Endometrial microvascular endothelial cells (primary cell): ENCODE results near the gene DCANP1. TPM values are rescaled to one million over a fixed set of nuclear protein-coding genes. Genes with fewer than 3 reads are reported as not detected.

Source experiments
- in situ Hi-C: cut with HindIII; loops from 2 replicates; pipeline ENCODE4 v1.10.0; 2017; ENCODE audit warnings: low sequenced_read_pairs, low pct_unique_long_range_greater_than_20kb; ENCODE audit errors: inconsistent ontology term
- total RNA-seq: library from RNA; depleted of rRNA; stranded (reverse); fragments of >200 nt; gene quantifications from one replicate; pipeline ENCODE4 v1.2.3, GENCODE V29; 2015; ENCODE audit errors: inconsistent ontology term

The DCANP1 gene
- total RNA-seq, 1 donor from 2014 or later = not detected

DNA sequence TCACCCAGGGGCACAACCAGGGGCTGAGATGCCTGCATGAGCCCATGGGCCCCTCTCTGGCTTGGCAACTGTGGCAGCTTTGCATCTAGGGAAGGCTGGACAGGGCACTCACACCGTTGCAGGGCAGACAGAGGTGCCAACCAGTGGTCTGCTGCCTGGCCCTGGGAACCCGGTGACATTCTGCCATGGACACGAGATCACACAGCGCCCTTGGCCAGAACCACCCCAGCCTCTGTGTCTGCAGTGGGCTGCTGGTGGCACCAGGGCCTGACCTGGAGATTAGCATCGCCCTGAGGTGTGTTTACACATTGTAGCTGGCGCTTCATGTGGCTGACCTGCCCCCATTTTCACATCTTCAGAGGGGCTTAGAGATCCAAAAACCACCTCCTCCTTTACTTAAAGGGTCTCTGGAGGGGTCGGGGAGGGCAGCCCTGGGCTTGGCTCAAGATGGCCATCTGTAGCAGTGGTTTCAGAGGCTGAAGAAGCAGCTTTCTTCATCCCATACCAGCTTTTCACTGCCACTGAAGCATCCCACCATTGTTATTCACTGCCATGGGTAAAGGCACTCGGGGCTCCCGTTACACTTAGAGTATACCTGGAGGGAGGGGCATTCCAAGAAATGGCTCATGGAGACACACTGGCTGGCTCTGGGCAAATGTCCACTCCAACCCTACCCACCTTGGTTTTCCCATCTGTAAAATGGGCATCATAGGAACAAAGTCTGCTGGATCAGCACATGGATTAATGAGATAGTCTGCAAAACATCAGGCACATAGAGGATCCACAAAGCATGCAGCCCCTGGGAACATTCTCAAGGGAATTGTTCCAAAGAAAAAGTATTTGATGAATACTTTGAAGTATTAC is 11.4 kb downstream of the DCANP1 start:
- in situ Hi-C loops = no loop called here

DNA sequence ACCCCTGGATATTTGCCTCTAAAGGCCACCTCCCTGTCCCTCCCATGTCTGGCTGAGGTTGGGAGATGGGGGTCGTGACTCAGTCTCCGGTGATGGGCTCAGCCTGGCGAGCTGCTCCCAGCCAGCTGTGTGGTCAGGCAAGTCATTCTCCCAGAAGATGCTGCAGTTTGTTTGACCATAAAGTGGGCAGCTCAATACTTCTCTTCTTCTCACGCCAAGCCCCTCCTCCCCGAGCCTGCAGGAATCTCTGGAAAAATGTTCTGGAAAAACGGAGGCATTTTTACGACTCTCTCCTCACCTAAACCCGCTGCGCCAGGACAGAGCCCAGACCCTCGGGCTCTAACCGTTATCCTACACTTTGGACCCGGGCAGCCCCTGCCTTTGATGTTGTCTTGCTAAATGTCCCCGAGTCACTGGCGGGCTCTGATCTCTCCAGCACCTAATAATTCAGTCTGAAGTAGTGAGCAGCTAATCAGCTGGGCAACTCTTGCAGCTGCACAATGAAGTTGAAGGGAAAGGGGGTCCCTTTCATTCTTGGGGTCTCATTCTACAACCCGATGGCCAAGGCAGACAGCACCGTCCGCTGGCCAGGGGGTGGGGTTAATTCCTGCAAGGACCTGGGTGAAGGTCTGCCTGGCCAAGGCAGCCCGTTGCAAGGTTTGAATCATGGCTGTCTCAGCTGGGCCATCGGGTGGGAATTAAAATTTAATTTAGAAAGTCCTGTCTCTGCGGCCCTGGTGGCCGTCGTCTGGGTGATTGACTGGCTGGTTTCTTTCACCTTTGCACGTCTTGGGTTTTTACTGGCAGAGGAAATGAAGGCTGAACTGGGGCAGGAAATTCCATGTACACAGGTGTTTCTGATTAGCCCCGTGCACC is 12.3 kb downstream of the DCANP1 start:
- in situ Hi-C loops = no loop called here

DNA sequence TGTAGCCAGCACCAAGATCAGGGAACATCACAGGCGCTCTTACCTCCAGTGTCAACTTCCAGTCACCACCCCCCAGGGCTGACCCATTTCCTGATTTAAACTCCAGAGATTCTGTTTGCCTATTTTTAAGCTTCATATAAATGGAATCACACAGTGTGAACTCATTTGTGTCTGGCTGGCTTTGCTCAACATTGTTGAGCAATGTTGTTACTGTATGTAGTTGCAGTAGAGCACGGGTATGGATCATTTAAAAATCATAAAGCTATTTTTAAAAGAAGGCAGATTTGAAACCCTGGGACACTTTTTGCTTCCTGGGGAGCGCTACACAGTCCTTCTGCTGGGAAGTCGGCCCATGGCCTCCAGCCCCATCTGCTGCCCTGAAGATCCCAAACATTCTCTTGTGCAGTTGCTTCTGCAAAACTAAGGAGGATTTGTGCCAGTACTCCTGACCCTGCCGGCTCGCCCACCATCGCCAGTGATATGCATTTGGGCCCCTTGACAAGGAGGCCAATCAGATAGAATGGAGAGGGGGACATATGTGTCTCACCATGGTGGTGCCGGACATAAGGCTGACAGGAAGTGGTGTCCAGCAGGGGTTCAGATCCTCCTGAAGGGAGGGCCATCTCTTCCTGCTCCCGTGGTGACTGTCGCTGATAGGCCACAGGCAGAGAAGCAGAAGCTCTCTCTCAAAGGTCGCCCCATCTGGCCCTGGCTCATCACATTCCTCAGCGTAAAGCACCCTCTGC is 13.3 kb downstream of the DCANP1 start:
- in situ Hi-C loops = no loop called here

DNA sequence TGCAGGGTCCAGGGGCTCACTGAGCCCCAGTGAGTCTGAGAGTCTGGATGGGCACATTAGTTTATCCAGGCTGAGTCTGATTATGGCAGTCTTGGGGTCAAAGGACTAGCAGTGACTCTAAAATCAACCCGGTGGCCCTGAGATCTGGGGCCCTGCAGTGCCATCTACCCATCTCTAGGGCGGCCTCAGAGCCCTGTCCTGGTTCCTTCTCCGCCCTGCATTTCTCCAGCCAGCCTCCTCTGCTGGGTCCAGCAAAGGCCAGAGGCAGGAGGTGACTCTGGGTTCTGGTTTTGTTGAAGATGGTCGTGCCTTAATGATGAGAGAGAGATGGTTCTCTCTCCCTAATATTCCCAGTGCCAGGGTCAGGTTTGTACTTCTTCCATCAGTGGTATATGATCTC is 15.0 kb downstream of the DCANP1 start:
- in situ Hi-C loops = no loop called here

DNA sequence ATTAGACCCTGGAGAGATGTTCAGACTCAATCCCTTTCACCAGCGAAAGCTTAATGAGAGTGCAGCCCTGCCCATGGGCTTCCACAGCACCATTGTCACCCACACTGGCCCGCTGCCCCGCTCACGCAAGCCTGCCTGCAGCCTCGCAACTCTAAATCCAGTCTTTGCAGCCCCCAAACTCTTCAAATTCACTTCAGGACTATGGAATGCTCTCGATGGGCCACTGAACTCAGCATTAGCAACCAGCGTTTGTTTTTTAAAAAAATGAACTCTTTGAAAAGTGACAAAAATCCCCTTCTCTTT is 17.1 kb downstream of the DCANP1 start:
- in situ Hi-C loops = no loop called here

GRCh38 chr5:135429301-135430134 is 17.6 kb downstream of the DCANP1 start:
- in situ Hi-C loops = no loop called here

- in situ Hi-C loops = no loop called here
Observed at GRCh38 chr5:135428586-135428985, 18.6 kb downstream of the DCANP1 start.

- in situ Hi-C loops = no loop called here
Observed at GRCh38 chr5:135426102-135427082, 20.8 kb downstream of the DCANP1 start.

- in situ Hi-C loops = no loop called here
Observed at GRCh38 chr5:135425641-135426040, 21.5 kb downstream of the DCANP1 start.

GRCh38 chr5:135423846-135424168 is 23.3 kb downstream of the DCANP1 start:
- in situ Hi-C loops = no loop called here

DNA sequence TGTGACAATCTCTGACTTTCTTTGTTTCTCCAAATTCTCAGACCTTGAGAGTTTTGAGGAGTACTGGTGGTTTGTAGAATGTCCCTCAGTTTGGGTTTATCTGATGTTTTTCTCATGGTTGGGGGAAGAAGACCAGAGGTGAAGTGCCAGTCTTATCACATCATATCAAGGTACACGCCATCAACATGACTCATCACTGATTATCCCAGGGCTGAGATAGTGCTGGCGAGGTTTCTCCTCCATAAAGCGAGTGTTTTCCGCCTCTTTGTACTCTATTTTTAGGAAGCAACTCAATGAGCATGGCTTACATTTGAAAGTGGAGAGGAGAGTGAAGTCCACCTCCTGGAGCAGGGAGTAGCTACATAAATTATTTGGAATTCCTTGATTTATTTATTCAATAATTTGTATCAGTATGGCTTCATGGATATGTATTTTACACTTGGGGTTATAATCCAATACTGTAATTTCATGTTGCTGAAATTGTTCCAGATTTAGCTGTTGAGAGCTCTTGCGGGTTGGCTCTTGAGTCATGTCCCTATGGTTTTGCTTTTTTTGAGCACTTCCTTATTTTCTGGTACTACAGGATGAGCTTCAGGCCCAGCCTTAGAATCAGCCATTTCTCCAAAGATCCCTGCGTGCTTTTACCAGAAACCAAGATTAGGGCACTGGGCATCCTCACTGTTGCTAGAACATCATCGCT is 23.9 kb downstream of the DCANP1 start:
- in situ Hi-C loops = no loop called here

DNA sequence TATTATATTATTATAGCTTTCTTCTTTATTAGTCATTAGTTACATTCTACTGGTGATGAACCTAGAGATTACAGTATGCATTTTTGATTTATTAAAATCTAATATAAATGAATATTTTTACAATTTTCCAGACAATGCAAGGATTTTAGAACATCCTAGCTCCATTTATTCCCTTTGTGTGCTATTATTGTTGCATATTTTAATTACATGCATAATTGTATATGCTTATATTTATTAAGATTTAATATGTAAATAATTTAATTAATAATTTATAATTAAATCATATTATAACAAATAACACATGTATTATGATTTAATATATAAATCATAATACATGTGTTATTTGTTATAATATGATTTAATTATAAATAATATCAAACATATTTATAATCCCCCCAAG is 24.7 kb downstream of the DCANP1 start:
- in situ Hi-C loops = no loop called here

GRCh38 chr5:135417083-135417482 is 30.1 kb downstream of the DCANP1 start:
- in situ Hi-C loops = no loop called here

DNA sequence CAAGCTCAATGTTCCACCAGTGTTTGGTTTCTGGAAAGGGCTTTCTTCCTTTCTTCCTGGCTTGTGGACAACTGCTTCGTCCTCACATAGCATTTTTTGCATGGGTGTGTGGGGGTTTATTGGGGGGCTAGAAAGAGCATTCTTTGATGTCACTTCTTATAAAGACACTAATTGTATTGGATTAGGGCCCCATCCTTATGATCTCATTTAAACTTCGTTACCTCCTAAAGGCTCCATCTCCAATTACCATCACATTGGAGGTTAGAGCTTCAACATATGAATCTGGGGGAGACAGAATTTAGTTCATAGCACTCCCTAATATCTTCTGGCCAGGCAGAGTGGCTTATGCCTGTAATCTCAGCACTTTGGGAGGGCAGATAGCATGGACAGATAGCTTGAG is 42.1 kb downstream of the DCANP1 start:
- in situ Hi-C loops = no loop called here

DNA sequence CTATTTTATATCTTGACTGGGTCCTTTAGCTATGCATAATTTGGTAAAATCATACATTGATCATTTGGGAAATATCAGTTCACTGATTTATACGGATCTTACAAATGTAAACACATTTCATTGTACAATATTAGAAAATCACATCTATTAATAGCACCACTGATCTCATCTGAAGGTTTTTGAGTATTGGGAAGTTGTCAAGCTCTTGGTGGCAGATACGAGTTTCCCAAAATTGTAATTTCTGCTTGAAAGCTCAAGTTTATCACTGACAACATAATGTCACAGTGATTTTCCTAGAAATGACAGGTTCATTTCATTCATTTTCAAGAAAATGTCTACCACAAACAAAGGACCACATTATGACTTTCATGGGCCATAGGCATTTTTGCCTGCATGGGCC is 45.1 kb downstream of the DCANP1 start:
- in situ Hi-C loops = no loop called here

DNA sequence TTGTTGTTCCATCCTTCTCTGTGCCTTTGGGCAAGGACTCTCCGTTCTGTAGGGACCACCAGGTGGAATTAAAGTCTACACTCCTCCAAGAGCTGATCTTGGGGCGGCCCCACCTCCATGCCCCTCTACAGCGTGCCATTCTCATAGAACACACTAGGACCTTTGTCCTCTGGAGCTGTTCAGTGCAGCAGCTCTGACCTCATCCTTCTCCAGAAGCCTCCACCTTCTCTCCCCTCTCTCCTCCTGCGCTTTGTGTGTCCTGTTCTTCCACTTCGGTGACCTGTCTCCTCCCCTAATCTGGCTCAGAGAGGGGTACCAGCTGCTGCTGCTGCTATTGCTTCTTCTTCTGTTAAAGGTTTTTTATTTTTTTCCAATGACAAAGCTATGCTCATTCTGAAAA is 46.3 kb downstream of the DCANP1 start:
- in situ Hi-C loops = no loop called here
